Measurements from ENCODE around the gene USP31. TPM values are rescaled to one million over a fixed set of nuclear protein-coding genes. Genes with fewer than 3 reads are reported as not detected.

USP31 gene
- total and polyA plus RNA-seq, 2 donors, result 2.6 to 3.7 TPM

- H3K4me1 ChIP-seq (ENCODE audit: control insufficient read depth in 2 of 2, insufficient read depth in 2 of 2, low read length in 2 of 2), result no peaks in the 10 kb centered on the region
- no peak for DNase-seq (ENCODE audit: low read depth in 6 of 9, low spot score in 9 of 9)
- WGBS, result 96% methylated on average over 1 of the region's 1 CpG
- H3K4me3 ChIP-seq (ENCODE audit: low read length in 2 of 2), result no peak overlapping the region
- H3K27me3 ChIP-seq (ENCODE audit: control insufficient read depth in 2 of 2, insufficient read depth in 1 of 2, low read length in 1 of 2), result peaks cover 0 to 3% of the 10 kb centered on the region in 2 donors
- H3K36me3 ChIP-seq (ENCODE audit: control insufficient read depth in 2 of 2, insufficient read depth in 2 of 2, low read length in 1 of 2), result no peaks in the 10 kb centered on the region
- H3K9me3 ChIP-seq (ENCODE audit: control insufficient read depth in 2 of 2, insufficient read depth in 1 of 2, low read length in 1 of 2), result no peaks in the 10 kb centered on the region
- no peak overlapping the region for H3K27ac ChIP-seq (ENCODE audit: low read depth in 1 of 2, low read length in 1 of 2)
These were observed 92.1 kb downstream of the USP31 start for GRCh38 chr16:23057013-23057596.

GRCh38 chr16:23055481-23055880 is 93.8 kb downstream of the USP31 start:
- 90% methylated on average over 3 of the region's 3 CpGs for WGBS
- H3K4me3 ChIP-seq (ENCODE audit: low read length in 2 of 2), result no peak overlapping the region
- H3K36me3 ChIP-seq (ENCODE audit: control insufficient read depth in 2 of 2, insufficient read depth in 2 of 2, low read length in 1 of 2), result no peaks in the 10 kb centered on the region
- H3K4me1 ChIP-seq (ENCODE audit: control insufficient read depth in 2 of 2, insufficient read depth in 2 of 2, low read length in 2 of 2), result no peaks in the 10 kb centered on the region
- H3K27me3 ChIP-seq (ENCODE audit: control insufficient read depth in 2 of 2, insufficient read depth in 1 of 2, low read length in 1 of 2), result peaks cover 0 to 3% of the 10 kb centered on the region in 2 donors
- no peak for DNase-seq (ENCODE audit: low read depth in 6 of 9, low spot score in 9 of 9)
- no peak overlapping the region for H3K27ac ChIP-seq (ENCODE audit: low read depth in 1 of 2, low read length in 1 of 2)
- H3K9me3 ChIP-seq (ENCODE audit: control insufficient read depth in 2 of 2, insufficient read depth in 1 of 2, low read length in 1 of 2), result no peaks in the 10 kb centered on the region

DNA sequence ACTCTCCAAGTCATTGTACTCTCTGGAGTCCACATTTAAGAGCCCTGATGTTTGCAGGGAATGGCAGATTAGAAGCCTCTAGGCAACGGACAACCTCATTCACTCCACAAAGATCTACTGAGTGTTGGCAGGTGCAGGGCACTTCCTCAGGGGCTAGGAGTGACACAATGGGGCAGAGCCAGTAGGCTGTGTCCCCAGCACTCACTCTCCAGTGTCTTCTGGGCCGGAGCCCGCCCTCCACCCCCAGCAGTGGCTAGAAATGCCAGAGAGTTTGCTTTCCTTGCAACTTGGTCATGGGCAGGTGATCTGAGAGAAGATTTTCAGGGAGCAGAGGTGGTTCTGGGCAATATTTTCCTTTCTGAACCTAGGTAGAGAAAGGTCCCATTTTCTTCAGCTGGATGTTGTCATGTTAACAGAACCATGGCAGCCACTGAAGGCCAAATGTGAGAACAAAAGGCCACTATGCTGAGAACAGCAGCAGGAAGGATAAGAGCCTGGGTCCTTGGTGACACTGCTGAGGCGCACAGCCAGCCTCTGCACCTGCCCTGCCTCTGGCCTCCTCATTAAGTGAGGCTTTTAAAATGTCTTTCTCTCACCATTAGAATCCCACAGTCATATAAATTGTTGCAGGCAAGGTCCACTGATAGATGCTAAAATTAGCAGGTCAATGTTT is 96.2 kb downstream of the USP31 start:
- no peaks in the 10 kb centered on the region for H3K4me1 ChIP-seq (ENCODE audit: control insufficient read depth in 2 of 2, insufficient read depth in 2 of 2, low read length in 2 of 2)
- H3K36me3 ChIP-seq (ENCODE audit: control insufficient read depth in 2 of 2, insufficient read depth in 2 of 2, low read length in 1 of 2), result no peaks in the 10 kb centered on the region
- WGBS, result 89% methylated on average over 4 of the region's 4 CpGs
- no peak overlapping the region for H3K4me3 ChIP-seq (ENCODE audit: low read length in 2 of 2)
- no peaks in the 10 kb centered on the region for H3K9me3 ChIP-seq (ENCODE audit: control insufficient read depth in 2 of 2, insufficient read depth in 1 of 2, low read length in 1 of 2)
- no peak overlapping the region for H3K27ac ChIP-seq (ENCODE audit: low read depth in 1 of 2, low read length in 1 of 2)
- H3K27me3 ChIP-seq (ENCODE audit: control insufficient read depth in 2 of 2, insufficient read depth in 1 of 2, low read length in 1 of 2), result peaks cover 0 to 3% of the 10 kb centered on the region in 2 donors
- DNase-seq (ENCODE audit: low read depth in 6 of 9, low spot score in 9 of 9), result no peak

GRCh38 chr16:23052221-23052620 is 97.0 kb downstream of the USP31 start:
- Histone ChIP-seq H3K36me3 (ENCODE audit: control insufficient read depth in 2 of 2, insufficient read depth in 2 of 2, low read length in 1 of 2) (no peaks in the 10 kb centered on the region), H3K9me3 (ENCODE audit: control insufficient read depth in 2 of 2, insufficient read depth in 1 of 2, low read length in 1 of 2) (no peaks in the 10 kb centered on the region), H3K4me3 (ENCODE audit: low read length in 2 of 2) (no peak overlapping the region), H3K27ac (ENCODE audit: low read depth in 1 of 2, low read length in 1 of 2) (no peak overlapping the region), H3K27me3 (ENCODE audit: control insufficient read depth in 2 of 2, insufficient read depth in 1 of 2, low read length in 1 of 2) (peaks cover 0 to 3% of the 10 kb centered on the region in 2 donors), H3K4me1 (ENCODE audit: control insufficient read depth in 2 of 2, insufficient read depth in 2 of 2, low read length in 2 of 2) (no peaks in the 10 kb centered on the region)
- 91% methylated on average over 13 of the region's 13 CpGs for WGBS
- no peak for DNase-seq (ENCODE audit: low read depth in 6 of 9, low spot score in 9 of 9)

- WGBS, result 83% methylated on average over 8 of the region's 8 CpGs
- H3K4me3 ChIP-seq (ENCODE audit: low read length in 2 of 2), result no peak overlapping the region
These were observed 97.7 kb downstream of the USP31 start for GRCh38 chr16:23051587-23051986.

DNA sequence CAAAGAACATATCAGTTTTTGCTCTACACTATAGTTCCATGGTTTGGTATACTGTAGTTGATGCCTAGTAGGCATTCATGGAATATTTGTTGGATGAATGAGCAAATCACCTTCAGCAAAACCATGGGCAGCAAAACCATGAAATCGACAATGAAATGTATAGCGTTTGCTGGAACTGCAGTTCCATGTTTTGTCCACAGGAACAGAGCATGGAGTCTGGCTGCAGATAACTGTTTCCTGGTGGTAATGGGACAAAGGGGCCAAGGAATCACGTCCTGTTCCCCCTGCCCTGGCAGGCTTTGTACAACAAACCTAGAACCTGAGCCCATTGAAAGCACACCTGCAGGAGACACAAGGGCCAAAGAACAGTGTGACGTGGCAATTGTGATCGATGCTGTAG is 101.1 kb downstream of the USP31 start:
- 81% methylated on average over 5 of the region's 5 CpGs for WGBS
- H3K4me3 ChIP-seq (ENCODE audit: low read length in 2 of 2), result no peak overlapping the region
- H3K36me3 ChIP-seq (ENCODE audit: control insufficient read depth in 2 of 2, insufficient read depth in 2 of 2, low read length in 1 of 2), result no peaks in the 10 kb centered on the region
- DNase-seq (ENCODE audit: low read depth in 6 of 9, low spot score in 9 of 9), result no peak
- no peaks in the 10 kb centered on the region for H3K4me1 ChIP-seq (ENCODE audit: control insufficient read depth in 2 of 2, insufficient read depth in 2 of 2, low read length in 2 of 2)
- H3K27me3 ChIP-seq (ENCODE audit: control insufficient read depth in 2 of 2, insufficient read depth in 1 of 2, low read length in 1 of 2), result peaks cover 0 to 3% of the 10 kb centered on the region in 2 donors
- H3K27ac ChIP-seq (ENCODE audit: low read depth in 1 of 2, low read length in 1 of 2), result no peak overlapping the region
- H3K9me3 ChIP-seq (ENCODE audit: control insufficient read depth in 2 of 2, insufficient read depth in 1 of 2, low read length in 1 of 2), result no peaks in the 10 kb centered on the region

More at GRCh38 chr16:23051587-23051986, 97.7 kb downstream of the USP31 start:
- no peaks in the 10 kb centered on the region for H3K36me3 ChIP-seq (ENCODE audit: control insufficient read depth in 2 of 2, insufficient read depth in 2 of 2, low read length in 1 of 2)
- no peaks in the 10 kb centered on the region for H3K9me3 ChIP-seq (ENCODE audit: control insufficient read depth in 2 of 2, insufficient read depth in 1 of 2, low read length in 1 of 2)
- DNase-seq (ENCODE audit: low read depth in 6 of 9, low spot score in 9 of 9), result no peak
- no peaks in the 10 kb centered on the region for H3K4me1 ChIP-seq (ENCODE audit: control insufficient read depth in 2 of 2, insufficient read depth in 2 of 2, low read length in 2 of 2)
- no peak overlapping the region for H3K27ac ChIP-seq (ENCODE audit: low read depth in 1 of 2, low read length in 1 of 2)
- peaks cover 0 to 3% of the 10 kb centered on the region in 2 donors for H3K27me3 ChIP-seq (ENCODE audit: control insufficient read depth in 2 of 2, insufficient read depth in 1 of 2, low read length in 1 of 2)

DNA sequence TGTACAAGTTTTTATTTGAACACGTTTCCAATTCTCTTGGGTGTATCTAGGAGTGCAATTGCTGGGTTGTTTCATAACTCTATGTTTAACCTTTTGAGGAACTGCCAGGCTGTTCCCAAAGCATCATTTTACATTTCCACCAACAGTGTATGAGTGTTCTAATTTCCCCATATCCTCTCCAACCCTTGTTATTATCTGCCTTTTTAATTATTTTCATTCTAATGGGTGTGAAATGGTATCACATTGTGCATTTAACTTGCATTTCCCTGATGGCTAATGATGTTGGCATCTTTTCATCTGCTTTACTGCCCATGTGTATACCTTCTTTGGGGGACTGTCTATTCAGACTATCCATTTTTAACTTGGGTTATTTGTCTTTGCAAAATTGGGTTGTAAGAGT is 104.2 kb downstream of the USP31 start:
- no peaks in the 10 kb centered on the region for H3K27me3 ChIP-seq (ENCODE audit: control insufficient read depth in 2 of 2, insufficient read depth in 1 of 2, low read length in 1 of 2)
- H3K9me3 ChIP-seq (ENCODE audit: control insufficient read depth in 2 of 2, insufficient read depth in 1 of 2, low read length in 1 of 2), result no peaks in the 10 kb centered on the region
- no peak for DNase-seq (ENCODE audit: low read depth in 6 of 9, low spot score in 9 of 9)
- H3K36me3 ChIP-seq (ENCODE audit: control insufficient read depth in 2 of 2, insufficient read depth in 2 of 2, low read length in 1 of 2), result no peaks in the 10 kb centered on the region
- WGBS, result 78% methylated on average over 1 of the region's 1 CpG
- H3K4me1 ChIP-seq (ENCODE audit: control insufficient read depth in 2 of 2, insufficient read depth in 2 of 2, low read length in 2 of 2), result no peaks in the 10 kb centered on the region
- H3K27ac ChIP-seq (ENCODE audit: low read depth in 1 of 2, low read length in 1 of 2), result no peak overlapping the region
- H3K4me3 ChIP-seq (ENCODE audit: low read length in 2 of 2), result no peak overlapping the region

DNA sequence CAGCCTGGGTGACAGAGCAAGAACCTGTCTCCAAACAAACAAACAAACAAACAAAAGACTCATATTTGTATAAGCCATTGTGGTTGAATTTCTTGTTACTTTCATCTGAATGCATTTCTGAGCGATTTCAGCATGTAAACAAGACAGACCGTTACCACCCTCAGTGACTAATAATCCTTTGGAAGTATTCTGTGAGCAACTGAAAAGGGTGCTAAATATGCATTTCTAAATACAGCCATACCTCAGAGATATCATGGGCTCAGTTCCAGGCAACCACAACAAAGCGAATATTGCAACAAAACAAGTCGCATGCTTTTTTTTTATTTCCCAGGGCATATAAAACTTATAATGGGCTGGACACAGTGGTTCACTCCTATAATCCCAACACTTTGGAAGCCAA is 109.0 kb downstream of the USP31 start:
- Histone ChIP-seq H3K4me3 (ENCODE audit: low read length in 2 of 2) (no peak overlapping the region), H3K27me3 (ENCODE audit: control insufficient read depth in 2 of 2, insufficient read depth in 1 of 2, low read length in 1 of 2) (no peaks in the 10 kb centered on the region), H3K27ac (ENCODE audit: low read depth in 1 of 2, low read length in 1 of 2) (no peak overlapping the region), H3K4me1 (ENCODE audit: control insufficient read depth in 2 of 2, insufficient read depth in 2 of 2, low read length in 2 of 2) (no peaks in the 10 kb centered on the region), H3K9me3 (ENCODE audit: control insufficient read depth in 2 of 2, insufficient read depth in 1 of 2, low read length in 1 of 2) (no peaks in the 10 kb centered on the region), H3K36me3 (ENCODE audit: control insufficient read depth in 2 of 2, insufficient read depth in 2 of 2, low read length in 1 of 2) (no peaks in the 10 kb centered on the region)
- WGBS, result 90% methylated on average over 4 of the region's 4 CpGs
- no peak for DNase-seq (ENCODE audit: low read depth in 6 of 9, low spot score in 9 of 9)

GRCh38 chr16:23039118-23039517 is 110.1 kb downstream of the USP31 start:
- Histone ChIP-seq H3K4me3 (ENCODE audit: low read length in 2 of 2) (no peak overlapping the region), H3K27ac (ENCODE audit: low read depth in 1 of 2, low read length in 1 of 2) (no peak overlapping the region), H3K36me3 (ENCODE audit: control insufficient read depth in 2 of 2, insufficient read depth in 2 of 2, low read length in 1 of 2) (no peaks in the 10 kb centered on the region), H3K4me1 (ENCODE audit: control insufficient read depth in 2 of 2, insufficient read depth in 2 of 2, low read length in 2 of 2) (no peaks in the 10 kb centered on the region), H3K9me3 (ENCODE audit: control insufficient read depth in 2 of 2, insufficient read depth in 1 of 2, low read length in 1 of 2) (no peaks in the 10 kb centered on the region), H3K27me3 (ENCODE audit: control insufficient read depth in 2 of 2, insufficient read depth in 1 of 2, low read length in 1 of 2) (no peaks in the 10 kb centered on the region)
- no peak for DNase-seq (ENCODE audit: low read depth in 6 of 9, low spot score in 9 of 9)
- 93% methylated on average over 4 of the region's 4 CpGs for WGBS

Measured in thymus (tissue), 11 donors.